Measurements from ENCODE around the gene FLNB.

The FLNB gene

GRCh38 chr3:58001979-58002378 lies 6.2 kb upstream of the FLNB start:
- Histone ChIP-seq H3K23ac (ENCODE audit: low read length in 2 of 2) (no peak overlapping the region), H3K4ac (ENCODE audit: low read depth in 1 of 2, low read length in 2 of 2) (no peak overlapping the region), H2BK15ac (ENCODE audit: low read depth, poor library complexity, severe bottlenecking) (no peak overlapping the region), H3K27ac (ENCODE audit: low read length, poor library complexity, severe bottlenecking) (no peak overlapping the region), H2AK5ac (ENCODE audit: low read length, severe bottlenecking) (no peak overlapping the region), H4K8ac (ENCODE audit: low read length) (no peak overlapping the region), H3K4me2 (ENCODE audit: low read length, poor library complexity, severe bottlenecking) (no peak overlapping the region), H3K18ac (ENCODE audit: low read depth in 1 of 2, low read length in 2 of 2) (no peak overlapping the region), H3K4me3 (ENCODE audit: insufficient read depth in 1 of 2, low read depth in 1 of 2, low read length in 2 of 2) (no peak overlapping the region), H4K91ac (ENCODE audit: low read length) (no peak overlapping the region), H2BK12ac (ENCODE audit: low read length in 2 of 2) (no peak overlapping the region), H2BK5ac (ENCODE audit: low read depth, low read length, poor library complexity, severe bottlenecking) (no peak overlapping the region), H3K79me1 (replicated peaks; ENCODE audit: low read length, poor library complexity, severe bottlenecking) (no peaks in the 10 kb centered on the region), H3K9me3 (ENCODE audit: control insufficient read depth, low read length) (no peaks in the 10 kb centered on the region), H2AFZ (ENCODE audit: low read depth, low read length) (no peak overlapping the region), H3K9ac (ENCODE audit: low read length) (no peak overlapping the region), H2BK120ac (ENCODE audit: low read depth, low read length) (no peak overlapping the region), H3K4me1 (ENCODE audit: control insufficient read depth, insufficient read depth, low read depth, low read length) (no peaks in the 10 kb centered on the region), H3K14ac (ENCODE audit: low read length in 2 of 2) (no peak overlapping the region), H3K27me3 (ENCODE audit: control insufficient read depth in 1 of 2, insufficient read depth in 1 of 2, low read length in 2 of 2) (no peaks in the 10 kb centered on the region), H3K36me3 (ENCODE audit: control insufficient read depth in 1 of 2, insufficient read depth in 2 of 2, low read depth in 1 of 2, low read length in 2 of 2) (no peaks in the 10 kb centered on the region)
- WGBS, result 83% methylated on average over 6 of the region's 7 CpGs
- no peak for DNase-seq

GRCh38 chr3:58003093-58003492 lies 5.1 kb upstream of the FLNB start:
- Histone ChIP-seq H3K36me3 (ENCODE audit: control insufficient read depth in 1 of 2, insufficient read depth in 2 of 2, low read depth in 1 of 2, low read length in 2 of 2) (no peaks in the 10 kb centered on the region), H2AFZ (ENCODE audit: low read depth, low read length) (no peak overlapping the region)

GRCh38 chr3:58004973-58005372 lies 3.2 kb upstream of the FLNB start:
- no peak overlapping the region for H3K14ac ChIP-seq (ENCODE audit: low read length in 2 of 2)
- H2BK5ac ChIP-seq (ENCODE audit: low read depth, low read length, poor library complexity, severe bottlenecking), result no peak overlapping the region
- H3K23ac ChIP-seq (ENCODE audit: low read length in 2 of 2), result no peak overlapping the region
- H4K8ac ChIP-seq (ENCODE audit: low read length), result no peak overlapping the region
- no peak overlapping the region for H2AFZ ChIP-seq (ENCODE audit: low read depth, low read length)
- H3K79me1 ChIP-seq (replicated peaks; ENCODE audit: low read length, poor library complexity, severe bottlenecking), result no peaks in the 10 kb centered on the region
- H3K4me1 ChIP-seq (ENCODE audit: control insufficient read depth, insufficient read depth, low read depth, low read length), result peaks cover 4% of the 10 kb centered on the region
- peaks cover 0 to 5% of the 10 kb centered on the region in 2 experiments for H3K36me3 ChIP-seq (ENCODE audit: control insufficient read depth in 1 of 2, insufficient read depth in 2 of 2, low read depth in 1 of 2, low read length in 2 of 2)
- no peak for DNase-seq
- H3K18ac ChIP-seq (ENCODE audit: low read depth in 1 of 2, low read length in 2 of 2), result no peak overlapping the region
- no peak overlapping the region for H4K91ac ChIP-seq (ENCODE audit: low read length)
- no peaks in the 10 kb centered on the region for H3K27me3 ChIP-seq (ENCODE audit: control insufficient read depth in 1 of 2, insufficient read depth in 1 of 2, low read length in 2 of 2)
- H2BK15ac ChIP-seq (ENCODE audit: low read depth, poor library complexity, severe bottlenecking), result no peak overlapping the region
- H2BK120ac ChIP-seq (ENCODE audit: low read depth, low read length), result no peak overlapping the region
- no peak overlapping the region for H2BK12ac ChIP-seq (ENCODE audit: low read length in 2 of 2)
- H3K27ac ChIP-seq (ENCODE audit: low read length, poor library complexity, severe bottlenecking), result no peak overlapping the region
- no peak overlapping the region for H3K4ac ChIP-seq (ENCODE audit: low read depth in 1 of 2, low read length in 2 of 2)
- no peaks in the 10 kb centered on the region for H3K9me3 ChIP-seq (ENCODE audit: control insufficient read depth, low read length)
- no peak overlapping the region for H3K9ac ChIP-seq (ENCODE audit: low read length)
- WGBS, result 80% methylated on average over 3 of the region's 6 CpGs
- no peak overlapping the region for H3K4me3 ChIP-seq (ENCODE audit: insufficient read depth in 1 of 2, low read depth in 1 of 2, low read length in 2 of 2)
- no peak overlapping the region for H2AK5ac ChIP-seq (ENCODE audit: low read length, severe bottlenecking)
- H3K4me2 ChIP-seq (ENCODE audit: low read length, poor library complexity, severe bottlenecking), result no peak overlapping the region

More at GRCh38 chr3:58003093-58003492, 5.1 kb upstream of the FLNB start:
- Histone ChIP-seq H3K18ac (ENCODE audit: low read depth in 1 of 2, low read length in 2 of 2) (peak overlapping the region in 1 of 2 experiments; percentile 8), H2BK12ac (ENCODE audit: low read length in 2 of 2) (no peak overlapping the region), H3K79me1 (replicated peaks; ENCODE audit: low read length, poor library complexity, severe bottlenecking) (no peaks in the 10 kb centered on the region), H4K8ac (ENCODE audit: low read length) (peak overlapping the region; percentile 8), H3K4me1 (ENCODE audit: control insufficient read depth, insufficient read depth, low read depth, low read length) (peaks cover 1% of the 10 kb centered on the region), H2BK15ac (ENCODE audit: low read depth, poor library complexity, severe bottlenecking) (no peak overlapping the region), H3K4me3 (ENCODE audit: insufficient read depth in 1 of 2, low read depth in 1 of 2, low read length in 2 of 2) (no peak overlapping the region), H3K27me3 (ENCODE audit: control insufficient read depth in 1 of 2, insufficient read depth in 1 of 2, low read length in 2 of 2) (no peaks in the 10 kb centered on the region), H3K14ac (ENCODE audit: low read length in 2 of 2) (no peak overlapping the region), H3K23ac (ENCODE audit: low read length in 2 of 2) (no peak overlapping the region), H4K91ac (ENCODE audit: low read length) (no peak overlapping the region), H3K4me2 (ENCODE audit: low read length, poor library complexity, severe bottlenecking) (no peak overlapping the region), H2BK5ac (ENCODE audit: low read depth, low read length, poor library complexity, severe bottlenecking) (no peak overlapping the region), H3K9ac (ENCODE audit: low read length) (no peak overlapping the region), H3K27ac (ENCODE audit: low read length, poor library complexity, severe bottlenecking) (no peak overlapping the region), H2BK120ac (ENCODE audit: low read depth, low read length) (no peak overlapping the region), H3K9me3 (ENCODE audit: control insufficient read depth, low read length) (no peaks in the 10 kb centered on the region), H3K4ac (ENCODE audit: low read depth in 1 of 2, low read length in 2 of 2) (no peak overlapping the region), H2AK5ac (ENCODE audit: low read length, severe bottlenecking) (no peak overlapping the region)
- WGBS, result 55% methylated on average over 4 of the region's 5 CpGs
- DNase-seq, result no peak

- Histone ChIP-seq H3K27me3 (ENCODE audit: control insufficient read depth in 1 of 2, insufficient read depth in 1 of 2, low read length in 2 of 2) (no peaks in the 10 kb centered on the region), H4K8ac (ENCODE audit: low read length) (no peak overlapping the region), H2BK5ac (ENCODE audit: low read depth, low read length, poor library complexity, severe bottlenecking) (no peak overlapping the region), H4K91ac (ENCODE audit: low read length) (no peak overlapping the region), H3K9ac (ENCODE audit: low read length) (no peak overlapping the region), H3K79me1 (replicated peaks; ENCODE audit: low read length, poor library complexity, severe bottlenecking) (no peaks in the 10 kb centered on the region), H2AFZ (ENCODE audit: low read depth, low read length) (no peak overlapping the region), H3K4me2 (ENCODE audit: low read length, poor library complexity, severe bottlenecking) (no peak overlapping the region), H3K36me3 (ENCODE audit: control insufficient read depth in 1 of 2, insufficient read depth in 2 of 2, low read depth in 1 of 2, low read length in 2 of 2) (peaks cover 0 to 5% of the 10 kb centered on the region in 2 experiments), H3K4ac (ENCODE audit: low read depth in 1 of 2, low read length in 2 of 2) (no peak overlapping the region), H2BK120ac (ENCODE audit: low read depth, low read length) (no peak overlapping the region), H2AK5ac (ENCODE audit: low read length, severe bottlenecking) (no peak overlapping the region), H3K27ac (ENCODE audit: low read length, poor library complexity, severe bottlenecking) (no peak overlapping the region), H3K9me3 (ENCODE audit: control insufficient read depth, low read length) (no peaks in the 10 kb centered on the region), H3K23ac (ENCODE audit: low read length in 2 of 2) (peak overlapping the region in 1 of 2 experiments; percentile 32), H2BK15ac (ENCODE audit: low read depth, poor library complexity, severe bottlenecking) (no peak overlapping the region), H3K18ac (ENCODE audit: low read depth in 1 of 2, low read length in 2 of 2) (no peak overlapping the region), H2BK12ac (ENCODE audit: low read length in 2 of 2) (no peak overlapping the region), H3K4me3 (ENCODE audit: insufficient read depth in 1 of 2, low read depth in 1 of 2, low read length in 2 of 2) (no peak overlapping the region), H3K14ac (ENCODE audit: low read length in 2 of 2) (no peak overlapping the region), H3K4me1 (ENCODE audit: control insufficient read depth, insufficient read depth, low read depth, low read length) (peaks cover 9% of the 10 kb centered on the region)
- 75% methylated on average over 2 of the region's 2 CpGs for WGBS
- DNase-seq, result peak; percentile 70
Observed at GRCh38 chr3:58005669-58006068, 2.6 kb upstream of the FLNB start.

Measured in mesenchymal stem cell (in vitro differentiated cells and primary cell).